Kidney epithelial cell (primary cell): ENCODE measurements around the gene POLG. TPM values are rescaled to one million over a fixed set of nuclear protein-coding genes. Genes with fewer than 3 reads are reported as not detected.

Experiments
- DNase-seq: peaks from one replicate; pipeline ENCODE4 v3.0.0-alpha.2; 2010; ENCODE audit warnings: low read depth
- H3K27me3 ChIP-seq: 2 replicates; pipeline ENCODE4 v1.6.0; 2011; ENCODE audit warnings: low read length; ENCODE audit not compliant: control insufficient read depth, insufficient read depth
- H3K36me3 ChIP-seq: 2 replicates; pipeline ENCODE4 v1.5.1; 2011; ENCODE audit warnings: low read length; ENCODE audit not compliant: control insufficient read depth, insufficient read depth
- H3K4me3 ChIP-seq: 2 replicates; pipeline ENCODE4 v1.5.1; 2011; ENCODE audit warnings: low read depth, mild to moderate bottlenecking, control low read depth, low read length
- total RNA-seq: library from RNA; depleted of rRNA; stranded (reverse); fragments of >200 nt; gene quantifications from 2 replicates; pipeline ENCODE4 v1.2.3, GENCODE V29; 2015
- TF ChIP-seq, protein P1 (sequence below): IDR thresholded peaks from 2 replicates; pipeline ENCODE4 v1.5.1; 2011; ENCODE audit warnings: mild to moderate bottlenecking, moderate library complexity, low read length, control low read depth, inconsistent platforms; ENCODE audit not compliant: insufficient read depth, poor library complexity, severe bottlenecking

The POLG gene
- total RNA-seq, 1 donor from 2014 or later = 59.1 TPM

DNA sequence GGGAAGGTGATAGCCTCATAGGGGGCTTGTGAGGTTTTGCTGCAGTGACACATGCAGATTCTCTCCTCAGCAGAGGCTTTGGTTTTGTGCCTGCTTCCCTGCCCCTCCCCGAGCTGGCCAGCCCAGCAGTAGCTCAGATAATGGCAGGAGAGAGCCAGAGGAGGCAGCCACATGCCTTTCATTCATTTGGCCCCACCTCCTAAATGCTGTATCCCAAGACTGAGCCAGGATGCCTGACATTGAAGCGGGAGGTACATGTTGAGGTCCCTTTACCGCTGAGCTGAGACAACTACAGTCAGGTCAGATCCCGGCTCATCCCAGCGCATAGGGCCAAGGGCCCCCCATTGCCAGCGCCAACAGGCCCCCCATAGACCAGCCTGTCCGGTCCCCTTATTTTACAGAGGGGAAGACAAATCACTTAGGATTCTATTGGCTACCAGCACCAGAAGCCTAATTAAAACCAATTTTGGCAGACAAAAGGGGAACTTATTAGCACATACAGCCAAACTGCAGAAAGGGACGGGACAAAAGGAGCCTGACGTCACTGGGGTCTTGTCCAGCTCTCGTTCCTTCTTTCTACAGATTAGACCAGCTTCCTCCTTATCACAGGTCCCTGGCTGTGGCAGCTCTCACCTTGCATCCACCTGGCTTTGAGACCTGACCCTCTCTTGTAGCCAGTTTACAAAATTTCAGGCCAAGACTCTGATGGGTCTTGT lies 12.1 kb upstream of the POLG start:
- TF ChIP-seq, protein P1, sequence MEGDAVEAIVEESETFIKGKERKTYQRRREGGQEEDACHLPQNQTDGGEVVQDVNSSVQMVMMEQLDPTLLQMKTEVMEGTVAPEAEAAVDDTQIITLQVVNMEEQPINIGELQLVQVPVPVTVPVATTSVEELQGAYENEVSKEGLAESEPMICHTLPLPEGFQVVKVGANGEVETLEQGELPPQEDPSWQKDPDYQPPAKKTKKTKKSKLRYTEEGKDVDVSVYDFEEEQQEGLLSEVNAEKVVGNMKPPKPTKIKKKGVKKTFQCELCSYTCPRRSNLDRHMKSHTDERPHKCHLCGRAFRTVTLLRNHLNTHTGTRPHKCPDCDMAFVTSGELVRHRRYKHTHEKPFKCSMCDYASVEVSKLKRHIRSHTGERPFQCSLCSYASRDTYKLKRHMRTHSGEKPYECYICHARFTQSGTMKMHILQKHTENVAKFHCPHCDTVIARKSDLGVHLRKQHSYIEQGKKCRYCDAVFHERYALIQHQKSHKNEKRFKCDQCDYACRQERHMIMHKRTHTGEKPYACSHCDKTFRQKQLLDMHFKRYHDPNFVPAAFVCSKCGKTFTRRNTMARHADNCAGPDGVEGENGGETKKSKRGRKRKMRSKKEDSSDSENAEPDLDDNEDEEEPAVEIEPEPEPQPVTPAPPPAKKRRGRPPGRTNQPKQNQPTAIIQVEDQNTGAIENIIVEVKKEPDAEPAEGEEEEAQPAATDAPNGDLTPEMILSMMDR = no peak
- no peaks in the 10 kb centered on the region for H3K36me3 ChIP-seq
- peaks cover 11% of the 10 kb centered on the region for H3K27me3 ChIP-seq
- H3K4me3 ChIP-seq = no peak overlapping the region
- no peak for DNase-seq

DNA sequence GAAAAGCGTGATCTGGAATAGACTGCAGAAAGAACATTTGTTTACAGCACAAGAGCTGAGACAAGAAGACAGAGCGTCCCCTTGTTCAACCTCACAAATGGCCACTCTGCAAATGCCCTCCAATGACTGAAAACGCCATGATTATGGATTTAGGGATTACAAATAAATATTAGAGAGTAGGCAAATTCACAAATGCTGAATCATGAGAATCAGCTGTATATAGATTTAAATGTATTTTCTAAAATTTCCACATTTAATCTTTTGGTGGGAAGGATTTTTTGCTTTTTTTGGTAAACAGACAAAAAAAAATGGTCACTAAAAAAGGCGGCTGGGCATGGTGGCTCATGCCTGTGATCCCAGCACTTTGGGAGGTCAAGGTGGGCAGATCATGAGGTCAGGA lies 10.6 kb upstream of the POLG start:
- TF ChIP-seq, protein P1 = no peak
- H3K36me3 ChIP-seq = no peaks in the 10 kb centered on the region
- no peak for DNase-seq
- H3K4me3 ChIP-seq = no peak overlapping the region
- H3K27me3 ChIP-seq = peaks cover 15% of the 10 kb centered on the region

DNA sequence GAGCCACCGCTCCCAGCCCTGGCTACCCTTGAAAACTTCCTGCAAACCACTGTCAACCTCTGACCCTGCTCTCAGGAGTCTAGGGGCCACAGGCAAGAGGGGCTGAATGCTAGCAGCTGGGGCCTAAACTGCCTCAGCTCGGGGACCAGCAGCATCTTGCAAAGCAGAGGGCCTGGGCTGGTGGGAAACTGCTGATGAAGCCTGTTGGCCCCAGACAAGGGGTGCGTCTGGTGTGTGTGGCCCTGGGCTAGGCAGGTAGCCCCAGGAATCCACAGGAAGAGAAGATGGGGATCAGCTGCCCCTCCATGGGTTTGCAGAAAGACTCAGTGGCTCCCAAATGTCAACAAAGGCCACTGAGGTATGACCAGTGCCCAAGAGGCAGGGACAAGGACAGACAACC lies 8.2 kb upstream of the POLG start:
- TF ChIP-seq, protein P1 = no peak
- Histone ChIP-seq H3K27me3 (peaks cover 14% of the 10 kb centered on the region), H3K4me3 (no peak overlapping the region), H3K36me3 (no peaks in the 10 kb centered on the region)
- no peak for DNase-seq

DNA sequence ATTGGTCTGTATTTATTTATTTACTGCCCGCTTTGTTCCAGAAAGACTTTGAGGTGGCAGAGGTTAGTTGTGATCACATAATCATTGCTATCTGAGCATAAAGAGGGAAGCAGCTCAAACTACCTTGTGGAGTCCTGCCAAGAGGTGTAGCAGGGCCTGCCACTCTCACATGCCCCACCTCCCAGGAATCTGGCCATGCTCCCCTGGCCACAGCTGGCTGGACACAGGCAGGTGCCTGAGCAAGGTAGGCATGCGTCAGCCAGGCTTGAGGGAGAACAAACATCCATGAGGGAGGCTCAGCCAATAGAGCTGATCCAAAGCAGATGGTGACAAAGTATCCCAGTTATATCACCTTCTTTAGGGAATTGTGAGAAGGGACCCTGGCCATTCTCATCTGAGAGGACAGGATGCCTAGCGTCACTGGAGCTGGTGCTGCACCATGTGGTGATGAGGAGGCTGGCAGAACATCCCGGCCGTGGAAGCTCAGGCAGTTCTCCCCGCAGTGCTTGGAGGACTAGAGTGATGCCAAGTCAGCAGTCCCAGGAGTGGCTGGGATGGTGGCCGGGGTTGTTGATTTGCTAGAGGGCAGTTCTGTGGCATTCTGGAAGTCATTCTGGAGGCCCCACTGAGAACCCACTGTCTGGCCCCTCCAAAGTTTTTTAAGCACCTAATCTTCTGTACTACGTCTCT lies 6.8 kb upstream of the POLG start:
- Histone ChIP-seq H3K36me3 (no peaks in the 10 kb centered on the region), H3K4me3 (no peak overlapping the region), H3K27me3 (peaks cover 11% of the 10 kb centered on the region)
- TF ChIP-seq, protein P1 = no peak
- DNase-seq = no peak

DNA sequence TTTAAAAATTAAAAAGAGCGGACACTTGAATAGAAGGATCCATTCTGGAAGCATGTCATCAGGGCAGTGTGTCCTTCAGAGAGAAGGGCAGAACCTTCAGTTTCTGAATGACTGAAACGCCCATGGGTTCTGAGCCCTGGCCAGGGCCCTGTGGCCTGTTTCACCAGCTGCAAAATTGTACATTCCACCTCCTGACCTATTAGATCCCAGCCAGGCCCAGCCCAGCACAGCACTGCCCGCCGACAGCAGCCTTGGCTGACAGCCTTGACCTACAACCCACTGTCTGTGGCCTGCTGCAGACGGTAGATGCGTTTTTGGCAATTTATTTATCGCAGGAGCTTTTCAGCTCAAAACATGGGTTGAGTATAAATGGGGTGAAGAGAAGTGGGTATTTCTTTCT lies 5.9 kb upstream of the POLG start:
- DNase-seq = no peak
- Histone ChIP-seq H3K4me3 (no peak overlapping the region), H3K27me3 (peaks cover 11% of the 10 kb centered on the region), H3K36me3 (no peaks in the 10 kb centered on the region)
- TF ChIP-seq, protein P1 = no peak
